HG02884 (cell line): ENCODE measurements around the gene PLEKHH1.
"Not testable (repeated sequence)": the region's sequence is repeated elsewhere in the genome, so short reads cannot be mapped to it uniquely, and the experiment has no call there.

Source experiments
- ATAC-seq: cut with Tn5 transposase; IDR thresholded peaks from one replicate; pipeline ENCODE4 v1.9.1; 2021; ENCODE audit warnings: mild to moderate bottlenecking, moderate library complexity; ENCODE audit not compliant: unreplicated experiment

Gene PLEKHH1

GRCh38 chr14:67529947-67530935, 2.8 kb upstream of the PLEKHH1 start:
- ATAC-seq, result no peak

DNA sequence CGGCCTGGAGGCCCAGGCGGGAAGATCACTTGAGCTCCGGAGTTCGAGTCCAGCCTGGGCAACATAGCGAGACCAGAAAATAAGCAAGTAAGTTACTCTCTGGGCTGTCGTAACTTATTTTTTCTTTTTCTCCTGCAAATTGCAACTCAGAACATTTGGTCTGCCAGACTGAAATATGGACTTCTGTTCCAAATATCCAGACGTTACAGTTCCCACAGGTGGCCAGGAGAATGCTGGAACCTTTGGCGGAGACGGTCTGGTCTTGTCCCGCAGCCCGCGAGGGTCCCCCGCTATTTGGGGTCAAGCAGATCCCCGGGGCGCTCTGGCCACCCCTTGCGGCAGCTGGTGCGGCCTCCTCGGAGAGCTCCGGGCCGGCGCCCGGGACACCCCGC, 488 bp upstream of the PLEKHH1 start:
- no peak for ATAC-seq

DNA sequence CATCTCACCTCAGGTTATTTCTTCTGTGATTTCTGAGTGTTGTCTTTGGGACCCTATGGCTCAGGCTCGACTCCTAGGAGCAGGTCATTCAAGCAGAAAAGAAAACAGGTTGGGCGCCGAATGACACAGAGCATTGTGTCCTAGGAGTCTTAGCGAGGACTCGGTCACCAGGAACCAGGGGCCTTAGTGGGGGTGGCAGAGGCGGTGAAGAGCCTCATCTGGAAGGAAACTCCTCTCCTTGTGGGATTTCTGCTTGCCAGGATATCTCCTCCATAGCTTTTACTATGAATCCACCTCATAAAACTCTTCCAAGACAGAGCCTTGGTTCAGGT, 630 bp downstream of the PLEKHH1 start:
- no peak for ATAC-seq

DNA sequence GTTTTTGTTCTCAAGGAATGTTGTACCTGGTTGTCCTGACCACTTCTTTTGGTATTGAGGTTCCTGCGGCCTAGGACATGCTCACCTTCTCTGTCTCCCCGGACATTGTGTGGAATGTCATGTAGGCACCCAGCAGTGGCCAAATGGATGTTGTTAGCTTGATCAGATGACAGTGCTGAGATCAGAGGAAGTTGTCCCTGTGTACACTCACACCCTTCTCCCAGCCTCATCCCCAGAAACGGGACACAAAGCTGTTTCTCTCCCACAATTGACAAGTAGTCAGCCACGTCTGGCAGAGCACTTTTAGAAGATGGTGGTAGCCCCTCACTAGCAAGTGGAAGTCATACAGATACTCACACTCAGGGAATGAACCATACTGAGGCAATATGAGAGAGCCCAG, 3.0 kb downstream of the PLEKHH1 start:
- no peak for ATAC-seq

GRCh38 chr14:67537736-67538135, 4.6 kb downstream of the PLEKHH1 start:
- ATAC-seq, result no peak

DNA sequence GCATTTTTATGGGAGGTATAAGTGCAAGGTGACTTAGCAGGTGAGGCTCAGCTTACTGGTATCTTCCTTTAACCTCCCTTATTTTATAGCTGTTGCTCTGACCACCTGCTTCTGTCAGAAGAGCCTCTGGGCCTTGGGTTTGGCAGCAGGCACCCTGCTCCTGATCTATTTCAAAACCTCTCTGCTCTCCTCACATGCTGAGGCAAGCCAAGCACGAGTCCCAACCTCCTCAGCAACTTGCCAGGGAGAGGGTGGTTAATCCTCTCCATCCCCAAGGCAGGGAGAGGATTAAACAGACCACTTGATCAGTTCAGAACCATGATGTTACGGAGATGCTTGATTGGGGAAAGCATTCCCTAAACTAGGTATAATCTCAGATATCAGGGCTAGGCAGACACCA, 5.4 kb downstream of the PLEKHH1 start:
- ATAC-seq, result no peak

DNA sequence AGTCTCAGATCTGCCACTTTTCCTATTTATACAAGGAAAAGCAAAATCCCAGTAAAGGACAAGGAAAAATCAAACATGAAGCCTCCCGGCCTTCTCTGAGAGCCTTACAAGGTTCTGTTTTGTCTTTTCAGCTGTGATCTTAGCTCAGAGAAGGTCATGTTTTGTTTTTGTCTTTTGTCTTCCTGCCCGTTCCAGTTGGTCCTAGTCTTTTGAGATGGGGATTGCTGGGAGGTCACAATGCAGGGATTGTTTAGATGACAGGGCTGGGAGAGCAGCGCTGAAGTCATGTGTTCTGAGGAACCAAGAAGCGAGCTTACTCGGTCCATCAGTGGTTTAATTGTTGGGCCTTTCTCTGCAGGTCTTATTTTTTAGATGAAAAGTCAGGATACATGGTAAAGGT, 6.0 kb downstream of the PLEKHH1 start:
- no peak for ATAC-seq

DNA sequence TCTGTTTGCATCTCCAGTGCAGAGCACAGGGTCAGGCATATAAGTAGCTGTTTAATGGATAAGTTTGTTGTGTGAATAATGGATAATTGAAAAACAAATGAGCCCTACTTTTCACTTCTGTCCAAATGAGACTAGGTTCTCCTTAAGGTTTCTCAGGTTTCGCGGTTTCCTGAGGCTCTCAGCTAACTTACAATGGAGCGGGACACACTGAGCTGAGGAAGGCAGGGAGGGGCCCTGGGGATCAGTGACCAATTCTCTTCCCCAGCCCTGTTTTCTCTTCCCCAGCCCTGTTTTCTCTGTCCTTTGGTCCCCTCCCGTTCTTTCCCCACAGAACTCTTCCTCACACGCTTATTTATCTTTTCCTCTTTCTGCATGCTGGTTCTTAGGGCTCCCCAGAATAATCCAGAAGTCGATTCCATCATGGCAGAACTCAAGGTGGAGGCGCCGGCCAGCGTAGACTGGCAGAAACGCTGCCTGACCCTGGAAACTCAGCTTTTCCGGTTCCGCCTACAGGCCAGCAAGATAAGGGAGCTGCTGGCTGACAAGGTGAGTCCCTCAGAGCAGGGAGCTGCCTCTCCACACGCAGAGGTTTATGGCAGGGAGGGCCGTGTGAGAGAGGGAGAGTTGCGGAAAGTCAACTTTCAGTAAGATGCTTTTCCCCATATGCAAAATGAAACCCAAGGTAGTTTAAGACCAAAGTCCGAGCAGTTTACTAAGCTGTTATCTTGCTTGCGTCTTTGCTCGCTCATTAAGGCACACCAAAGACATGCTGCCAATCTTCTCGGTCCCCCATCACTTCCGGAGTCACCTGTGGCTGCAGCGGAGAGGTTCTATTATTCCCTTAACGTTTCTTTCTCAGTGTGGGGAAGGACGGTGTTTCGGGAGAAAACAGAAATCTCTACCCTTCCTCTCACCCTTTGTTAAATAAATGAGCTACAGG, 8.6 kb downstream of the PLEKHH1 start:
- no peak for ATAC-seq

DNA sequence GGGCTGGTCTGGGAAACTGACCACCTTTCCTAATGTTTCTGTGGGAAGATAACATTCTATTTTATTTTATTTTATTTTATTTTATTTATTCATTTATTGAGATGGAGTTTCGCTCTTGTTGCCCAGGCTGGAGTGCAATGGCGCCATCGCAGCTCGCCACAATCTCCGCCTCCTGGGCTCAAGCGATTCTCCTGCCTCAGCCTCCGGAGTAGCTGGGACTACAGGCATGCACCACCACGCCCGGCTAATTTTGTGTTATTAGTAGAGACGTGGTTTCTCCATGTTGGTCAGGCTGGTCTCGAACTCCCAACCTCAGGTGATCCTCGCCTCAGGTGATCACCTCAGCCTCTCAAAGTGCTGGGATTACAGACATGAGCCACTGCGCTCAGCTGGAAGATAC, 9.5 kb downstream of the PLEKHH1 start:
- ATAC-seq, result not testable (repeated sequence)

GRCh38 chr14:67544590-67544989, 11.5 kb downstream of the PLEKHH1 start:
- no peak for ATAC-seq

- no peak for ATAC-seq
Measured at GRCh38 chr14:67547224-67547780, 14.2 kb downstream of the PLEKHH1 start.

- no peak for ATAC-seq
Measured at GRCh38 chr14:67549734-67550133, 16.6 kb downstream of the PLEKHH1 start.

DNA sequence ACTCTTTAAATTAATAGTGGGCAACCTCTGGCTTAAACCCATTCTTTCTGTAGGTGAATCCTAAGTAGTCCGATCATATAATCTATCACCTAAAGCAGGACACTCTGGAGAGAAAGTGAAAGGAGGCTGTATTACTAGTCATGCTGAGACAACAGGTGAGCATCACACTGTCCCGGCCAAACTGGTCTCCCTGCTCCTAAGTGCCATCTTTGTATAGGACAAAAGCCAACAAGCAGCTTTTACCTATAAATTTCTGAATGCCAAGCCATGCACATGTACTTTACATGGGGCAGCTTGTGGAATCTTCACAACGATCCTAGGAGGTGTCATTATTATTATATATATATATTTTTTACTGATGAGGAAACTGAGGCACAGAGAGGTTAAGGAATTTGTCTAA, 18.0 kb downstream of the PLEKHH1 start:
- ATAC-seq, result no peak

- no peak for ATAC-seq
Measured at GRCh38 chr14:67551940-67552339, 18.9 kb downstream of the PLEKHH1 start.

DNA sequence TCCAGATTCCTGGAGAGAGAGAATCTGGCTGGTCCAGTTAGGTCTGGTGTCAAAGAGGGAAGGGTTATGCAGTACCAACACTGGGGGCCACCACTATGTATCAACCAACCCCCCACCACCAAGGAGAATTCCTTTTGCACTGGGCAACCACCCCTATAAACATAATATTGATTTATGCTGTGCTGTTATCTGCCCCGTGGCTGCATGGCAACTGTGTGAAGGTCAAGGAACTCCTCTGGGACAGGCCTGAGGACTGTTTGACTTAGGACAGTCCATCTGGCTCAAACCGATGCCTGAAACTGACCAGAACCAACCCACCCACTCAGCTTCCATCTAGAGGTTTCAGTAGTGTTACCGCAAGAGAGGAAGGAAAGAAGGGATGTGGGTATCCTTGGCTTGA, 20.5 kb downstream of the PLEKHH1 start:
- no peak for ATAC-seq

DNA sequence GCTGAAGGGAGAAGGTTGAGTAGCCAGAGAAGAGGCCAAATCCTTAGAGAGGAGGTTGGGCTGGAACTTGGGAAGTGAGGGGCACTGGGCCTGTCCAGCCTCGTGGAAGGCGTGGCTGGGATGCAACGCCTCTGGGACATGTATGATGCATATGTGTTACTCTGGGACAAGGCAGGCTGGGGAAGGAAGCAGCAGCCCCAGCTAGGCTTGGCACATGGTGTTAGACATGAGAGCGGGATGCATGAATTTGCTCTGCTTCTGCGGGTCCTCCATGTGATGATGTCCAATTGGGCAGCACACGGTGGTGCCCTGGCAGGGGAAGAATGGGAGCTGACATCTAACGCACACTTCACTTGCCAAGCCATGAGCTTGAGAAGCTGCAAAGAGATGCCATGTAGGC, 21.3 kb downstream of the PLEKHH1 start:
- no peak for ATAC-seq

DNA sequence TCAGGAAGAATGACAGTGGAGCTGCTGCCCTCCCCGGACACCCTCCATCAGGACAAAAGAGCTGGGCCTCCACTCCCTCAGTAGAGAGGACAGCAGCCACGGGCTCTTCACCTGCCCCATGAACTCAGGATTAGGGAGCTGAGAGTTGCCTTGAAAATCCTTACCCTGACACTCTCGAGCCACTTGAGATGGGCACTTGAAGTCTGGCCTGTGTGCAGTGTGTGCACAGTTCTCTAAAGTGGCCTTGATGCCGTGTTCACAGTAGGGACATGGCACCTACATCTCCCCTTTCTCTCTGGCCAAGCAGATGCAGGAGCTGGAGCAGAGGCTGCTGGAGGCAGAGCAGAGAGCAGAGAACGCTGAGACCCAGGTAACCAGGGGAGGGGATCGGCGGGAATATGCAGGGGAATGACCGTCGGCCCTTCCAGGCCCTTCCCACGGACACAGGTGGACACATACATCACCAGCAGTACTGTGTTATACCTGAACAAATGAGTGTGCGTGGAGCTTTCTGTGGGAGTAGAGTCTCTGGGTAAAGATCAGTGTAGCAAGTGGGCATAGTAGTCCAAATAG, 22.5 kb downstream of the PLEKHH1 start:
- ATAC-seq, result no peak

GRCh38 chr14:67556671-67557070, 23.6 kb downstream of the PLEKHH1 start:
- no peak for ATAC-seq

DNA sequence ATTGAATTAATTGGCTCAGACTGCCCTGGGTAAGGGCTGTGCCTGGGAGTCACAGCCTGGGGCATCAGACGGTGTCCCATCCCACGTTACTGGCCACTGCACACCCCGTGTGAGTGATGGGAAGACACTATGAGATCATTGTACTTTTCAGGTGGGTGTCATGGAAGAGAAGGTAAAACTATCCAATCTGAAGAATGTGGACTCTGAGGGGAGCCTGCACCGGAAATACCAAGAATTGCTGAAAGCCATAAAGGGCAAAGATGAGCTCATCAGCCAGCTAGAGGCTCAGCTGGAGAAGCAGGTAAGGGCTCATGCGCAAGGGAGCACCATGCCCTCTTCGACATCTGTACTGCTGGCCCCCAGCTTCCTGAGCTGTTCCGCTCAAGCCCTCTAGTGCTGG, 24.0 kb downstream of the PLEKHH1 start:
- no peak for ATAC-seq

DNA sequence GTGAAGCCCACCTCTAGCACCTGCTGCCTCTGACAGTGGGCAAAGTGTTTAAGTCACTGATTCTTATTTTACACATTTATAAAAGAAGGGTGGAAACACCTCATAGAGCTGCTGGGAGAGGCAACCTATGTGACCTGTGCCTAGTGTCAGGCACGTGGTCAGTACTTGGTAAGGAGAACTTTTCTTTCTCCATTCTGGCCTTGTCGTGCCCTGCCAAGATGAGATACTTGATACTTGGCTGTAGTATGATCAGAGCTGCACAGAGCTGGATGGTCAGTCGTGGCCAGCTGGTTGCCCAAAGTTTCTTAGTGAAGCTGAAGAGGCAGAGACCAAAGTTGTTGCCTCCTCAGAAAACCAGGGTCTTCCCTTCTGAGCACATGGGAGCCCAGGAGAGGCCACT, 24.6 kb downstream of the PLEKHH1 start:
- no peak for ATAC-seq

- ATAC-seq, result no peak
Measured at GRCh38 chr14:67559639-67560038, 26.5 kb downstream of the PLEKHH1 start.
